GM13976 (cell line): ENCODE measurements around the gene MT1HL1.

Experiments
- DNase-seq: peaks from one replicate; pipeline ENCODE4 v3.0.0; 2012; ENCODE audit warnings: low spot score
- in situ Hi-C: fragments of 300-500 bp; cut with MboI; formaldehyde crosslinking; loops from one replicate; pipeline ENCODE4 v1.12.0; 2022; ENCODE audit warnings: low sequenced_read_pairs, mixed read lengths, inconsistent platforms; ENCODE audit not compliant: unreplicated experiment
- TF ChIP-seq, protein P1 (sequence below): IDR thresholded peaks from 2 replicates; pipeline ENCODE4 v1.5.1; 2012; ENCODE audit warnings: borderline replicate concordance, mild to moderate bottlenecking; ENCODE audit not compliant: insufficient read depth; ENCODE audit errors: extremely low read depth, missing control alignments, control extremely low read depth

Gene MT1HL1

GRCh38 chr1:237042892-237043576 lies 38.8 kb upstream of the MT1HL1 start:
- peak; percentile 30 for DNase-seq
- in situ Hi-C loops = no loop called here

DNA sequence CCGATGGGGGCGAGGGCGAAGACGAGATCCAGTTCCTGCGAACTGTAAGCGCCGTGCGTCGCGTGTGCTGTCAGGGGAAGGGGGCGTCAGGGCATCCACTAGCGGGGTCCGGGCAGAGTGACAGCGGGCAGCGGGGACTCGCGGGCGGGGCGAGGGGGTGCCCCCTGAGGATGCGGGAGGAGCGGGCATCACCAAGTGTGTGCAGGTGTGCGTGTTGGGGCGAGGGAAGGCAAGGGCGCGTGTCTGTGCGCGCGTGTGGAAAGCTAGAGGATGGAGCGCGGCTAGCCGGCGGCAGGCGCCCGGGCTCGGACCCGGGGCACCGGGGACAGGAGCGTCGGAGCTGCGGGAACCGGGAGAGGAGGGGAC lies 38.3 kb upstream of the MT1HL1 start:
- in situ Hi-C loops = no loop called here
- DNase-seq = no peak
- TF ChIP-seq, protein P1, sequence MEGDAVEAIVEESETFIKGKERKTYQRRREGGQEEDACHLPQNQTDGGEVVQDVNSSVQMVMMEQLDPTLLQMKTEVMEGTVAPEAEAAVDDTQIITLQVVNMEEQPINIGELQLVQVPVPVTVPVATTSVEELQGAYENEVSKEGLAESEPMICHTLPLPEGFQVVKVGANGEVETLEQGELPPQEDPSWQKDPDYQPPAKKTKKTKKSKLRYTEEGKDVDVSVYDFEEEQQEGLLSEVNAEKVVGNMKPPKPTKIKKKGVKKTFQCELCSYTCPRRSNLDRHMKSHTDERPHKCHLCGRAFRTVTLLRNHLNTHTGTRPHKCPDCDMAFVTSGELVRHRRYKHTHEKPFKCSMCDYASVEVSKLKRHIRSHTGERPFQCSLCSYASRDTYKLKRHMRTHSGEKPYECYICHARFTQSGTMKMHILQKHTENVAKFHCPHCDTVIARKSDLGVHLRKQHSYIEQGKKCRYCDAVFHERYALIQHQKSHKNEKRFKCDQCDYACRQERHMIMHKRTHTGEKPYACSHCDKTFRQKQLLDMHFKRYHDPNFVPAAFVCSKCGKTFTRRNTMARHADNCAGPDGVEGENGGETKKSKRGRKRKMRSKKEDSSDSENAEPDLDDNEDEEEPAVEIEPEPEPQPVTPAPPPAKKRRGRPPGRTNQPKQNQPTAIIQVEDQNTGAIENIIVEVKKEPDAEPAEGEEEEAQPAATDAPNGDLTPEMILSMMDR = no peak

More at GRCh38 chr1:237042892-237043576, 38.8 kb upstream of the MT1HL1 start:
- TF ChIP-seq, protein P1 = no peak

DNA sequence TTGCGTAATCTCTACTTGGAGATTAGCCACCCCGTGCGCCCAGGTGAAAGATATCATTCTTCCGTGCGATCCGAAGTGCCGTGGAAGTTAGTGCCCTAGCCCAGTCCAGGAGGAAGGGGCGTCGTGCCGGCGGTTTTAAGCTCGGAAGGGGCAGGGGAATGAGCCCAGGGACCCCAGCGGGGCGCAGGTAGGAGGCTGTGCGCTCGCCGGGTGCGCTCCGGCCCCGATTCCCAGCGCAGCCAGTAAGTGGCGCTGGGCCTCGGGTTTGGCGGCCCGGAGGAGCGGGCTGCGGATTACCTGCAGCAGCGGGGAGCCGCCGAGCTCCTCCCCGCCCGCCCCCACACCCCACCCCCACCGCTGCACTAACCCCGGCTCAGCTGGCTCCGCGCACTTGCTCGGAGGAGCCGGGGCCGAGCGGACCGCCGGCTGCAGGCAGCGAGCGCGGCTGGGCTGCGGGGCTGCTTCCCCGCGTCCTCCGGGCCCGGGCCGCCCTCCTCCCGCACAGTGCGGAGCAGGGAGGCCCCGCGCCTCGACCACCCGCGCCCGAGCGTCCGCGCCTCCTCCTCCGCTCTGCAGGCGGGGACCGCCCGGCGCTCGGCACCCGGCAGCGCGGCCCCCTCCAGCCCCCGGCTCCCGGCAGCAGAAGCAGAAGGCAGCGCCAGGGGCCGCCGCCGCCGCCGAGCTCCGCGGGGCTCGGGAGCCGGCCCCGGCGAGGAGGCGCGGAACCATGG lies 37.7 kb upstream of the MT1HL1 start, which contains the start of gene RYR2:
Gene RYR2 (plus strand): TSS at position 390 of the 731 bp plus-strand sequence. CDS start 338 bp downstream, at position 728.
- in situ Hi-C loops = no loop called here
- TF ChIP-seq, protein P1 = peak; percentile 6
- DNase-seq = peak; percentile 35

- TF ChIP-seq, protein P1 = no peak
- no peak for DNase-seq
- in situ Hi-C loops = no loop called here
These were observed 37.2 kb upstream of the MT1HL1 start for GRCh38 chr1:237041461-237041794.

DNA sequence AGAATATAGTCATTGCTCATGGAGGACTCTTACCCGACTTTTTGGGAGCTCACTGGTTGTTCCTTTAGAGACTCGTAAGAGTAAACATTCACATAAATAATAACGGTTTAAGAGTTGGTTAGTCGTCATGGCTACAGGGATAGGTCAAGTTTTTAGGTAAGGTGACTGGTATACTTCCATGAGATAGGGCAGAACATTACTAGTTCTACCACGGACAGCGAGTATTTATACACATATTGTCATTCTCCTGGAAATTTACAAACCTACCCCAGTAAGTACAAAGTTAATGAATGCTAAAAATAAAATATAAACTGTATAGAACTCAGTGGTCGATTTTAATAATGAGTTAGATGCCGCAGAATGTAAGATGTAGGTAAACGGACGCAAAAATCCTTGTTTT lies 36.6 kb upstream of the MT1HL1 start:
- TF ChIP-seq, protein P1 = no peak
- in situ Hi-C loops = no loop called here
- DNase-seq = no peak

DNA sequence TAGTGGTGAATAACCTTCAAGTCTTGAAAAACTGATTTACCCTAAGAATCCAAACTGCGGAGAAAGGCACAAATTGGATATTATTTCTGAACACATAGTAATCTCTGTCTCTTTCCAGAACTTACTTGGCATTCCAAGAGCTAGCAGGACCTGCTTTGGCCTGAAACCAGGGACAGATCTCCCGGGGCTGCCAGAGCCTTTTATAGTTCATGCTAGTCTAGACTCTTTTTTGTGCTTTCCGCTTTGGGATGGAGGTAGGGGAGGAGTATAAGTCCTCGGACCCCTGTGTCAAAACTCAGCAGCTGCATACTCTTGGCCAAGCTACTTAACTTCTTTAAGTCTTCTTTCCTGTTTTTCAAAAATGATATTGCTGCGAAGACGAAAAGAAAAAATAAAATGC lies 34.0 kb upstream of the MT1HL1 start:
- TF ChIP-seq, protein P1 = no peak
- DNase-seq = no peak
- in situ Hi-C loops = no loop called here
